ENCODE measurements around the gene DIS3L2. TPM values are rescaled to one million over a fixed set of nuclear protein-coding genes. Genes with fewer than 3 reads are reported as not detected.
"Not testable (repeated sequence)": the region's sequence is repeated elsewhere in the genome, so short reads cannot be mapped to it uniquely, and the experiment has no call there.

The DIS3L2 gene
- total RNA-seq, 1 experiment from 2014 or later, result 19.9 TPM

GRCh38 chr2:232008907-232009638, 47.6 kb downstream of the DIS3L2 start:
- peak; percentile 25 for DNase-seq (ENCODE audit: low read depth)

DNA sequence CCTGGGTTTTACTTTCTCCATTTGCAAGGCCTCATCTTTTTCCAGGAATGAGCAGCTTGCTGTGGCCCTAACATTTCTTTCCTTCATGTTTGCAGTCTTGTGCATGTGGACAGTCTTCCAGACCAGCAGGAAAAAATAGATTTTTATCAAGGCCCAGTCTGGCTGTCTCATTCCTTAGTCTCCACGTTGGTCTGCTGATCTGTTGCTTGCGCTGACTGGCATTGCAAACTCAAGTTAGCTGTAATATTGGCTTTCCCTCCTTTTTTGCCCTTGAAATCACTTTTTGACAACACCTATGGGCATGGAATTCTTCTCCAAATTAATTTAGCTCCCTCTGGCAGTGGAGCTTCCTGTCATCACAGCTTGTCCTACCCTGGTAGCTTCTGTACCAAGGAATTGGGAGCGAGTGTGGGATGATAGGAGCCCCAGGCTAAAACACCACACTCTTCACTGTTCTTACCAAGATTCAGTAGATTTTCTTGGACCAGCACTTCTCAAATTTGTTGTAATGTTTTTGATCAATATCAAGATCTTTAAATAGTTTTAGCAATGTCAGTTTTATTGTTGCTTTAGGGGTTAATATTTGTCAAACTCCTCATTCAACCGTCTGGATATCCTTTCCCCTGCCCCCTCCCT, 48.2 kb downstream of the DIS3L2 start:
- DNase-seq (ENCODE audit: low read depth), result no peak

DNA sequence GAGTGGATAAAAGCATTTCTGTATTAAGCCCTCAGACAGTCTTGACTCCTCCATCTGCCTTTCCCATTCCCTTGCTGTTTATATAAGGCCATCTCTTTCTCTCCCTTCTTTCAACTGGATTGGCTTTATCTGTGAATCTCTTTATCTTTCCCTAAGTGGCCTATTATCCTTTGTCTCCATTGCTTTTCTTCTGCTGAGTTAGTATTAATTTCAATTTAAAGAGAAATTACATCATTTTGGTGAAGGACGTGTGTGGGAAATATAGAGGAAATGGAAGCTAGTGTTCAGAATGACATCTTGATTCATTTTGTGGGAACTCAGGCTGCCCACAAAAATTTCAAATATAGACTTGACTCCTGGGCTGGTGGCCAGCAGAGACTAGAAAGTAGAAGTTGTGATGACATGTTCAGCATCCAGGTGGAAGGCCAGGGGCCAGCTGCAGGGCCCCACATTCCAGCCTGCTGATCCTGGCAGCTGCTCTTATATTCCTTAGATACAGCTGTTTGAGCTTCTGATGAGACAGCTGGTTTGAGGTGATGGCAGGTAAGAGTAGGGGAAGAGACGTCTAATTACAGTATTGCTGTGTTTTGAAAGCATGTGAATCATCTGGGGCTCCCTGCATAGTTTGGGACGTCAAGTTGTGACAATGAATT, 52.3 kb downstream of the DIS3L2 start:
- DNase-seq (ENCODE audit: low read depth), result peak; percentile 94

GRCh38 chr2:232014681-232015080, 53.2 kb downstream of the DIS3L2 start:
- DNase-seq (ENCODE audit: low read depth), result no peak

GRCh38 chr2:232018181-232018580, 56.7 kb downstream of the DIS3L2 start:
- DNase-seq (ENCODE audit: low read depth), result no peak

DNA sequence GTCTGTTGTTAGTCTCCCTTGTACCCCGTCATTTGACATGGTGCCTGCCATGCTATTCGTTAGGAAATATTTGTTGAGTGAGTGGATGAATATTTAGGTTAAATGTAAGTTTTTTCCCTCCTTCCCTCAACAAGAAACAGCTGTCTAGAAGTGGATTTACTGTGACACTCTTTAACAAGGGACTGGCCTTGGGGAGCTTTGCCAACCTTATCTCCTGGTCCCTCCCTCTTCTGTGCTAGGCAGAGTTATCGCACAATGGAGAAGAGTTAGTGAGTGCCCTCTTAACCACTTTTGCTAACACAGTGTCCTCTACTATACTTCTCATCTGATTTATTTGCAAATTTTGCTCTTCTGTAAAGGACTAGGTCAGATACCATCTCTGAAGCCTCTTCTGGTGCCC, 61.2 kb downstream of the DIS3L2 start:
- no peak for DNase-seq (ENCODE audit: low read depth)

DNA sequence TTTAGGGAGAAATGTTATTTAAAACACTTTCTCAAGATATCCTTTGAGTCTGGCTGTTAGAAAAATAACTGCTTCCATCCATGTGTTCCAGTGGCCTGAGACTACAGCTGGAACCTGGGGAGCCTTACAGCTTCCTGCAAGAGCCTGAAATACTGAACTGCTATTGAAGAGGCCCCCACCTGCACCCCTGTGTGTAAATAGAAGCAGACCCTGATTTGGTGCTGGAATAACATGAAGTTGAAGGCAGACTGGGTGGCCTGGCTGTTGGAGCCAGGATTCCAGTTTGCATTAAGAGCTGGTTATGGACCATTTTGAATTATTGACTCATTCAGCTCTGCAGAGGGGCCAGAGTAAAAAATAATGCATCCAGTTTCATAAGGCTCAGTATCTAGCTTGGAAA, 61.9 kb downstream of the DIS3L2 start:
- DNase-seq (ENCODE audit: low read depth), result no peak

GRCh38 chr2:232024457-232024856, 62.9 kb downstream of the DIS3L2 start:
- no peak for DNase-seq (ENCODE audit: low read depth)

DNA sequence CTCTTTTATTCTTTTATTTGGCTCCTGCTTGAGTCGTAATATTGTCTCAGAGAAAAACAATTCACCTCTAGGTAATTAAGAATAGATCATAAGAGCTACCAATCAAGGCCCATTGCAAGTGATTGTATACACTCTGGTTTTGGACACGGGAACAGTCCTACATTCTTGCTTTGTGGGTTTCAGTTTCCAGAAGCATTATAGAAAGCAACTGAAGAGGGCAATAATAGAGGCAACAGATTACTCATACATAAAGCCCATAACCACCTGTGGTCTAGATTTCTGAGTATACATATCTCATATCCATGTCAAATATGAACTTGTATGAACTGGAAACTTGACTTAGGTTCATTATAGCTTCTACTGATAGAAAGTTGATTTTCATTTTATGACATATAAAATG, 65.4 kb downstream of the DIS3L2 start:
- DNase-seq (ENCODE audit: low read depth), result no peak

- DNase-seq (ENCODE audit: low read depth), result no peak
Measured at GRCh38 chr2:232027530-232027929, 66.0 kb downstream of the DIS3L2 start.

- DNase-seq (ENCODE audit: low read depth), result no peak
Measured at GRCh38 chr2:232028071-232028470, 66.6 kb downstream of the DIS3L2 start.

DNA sequence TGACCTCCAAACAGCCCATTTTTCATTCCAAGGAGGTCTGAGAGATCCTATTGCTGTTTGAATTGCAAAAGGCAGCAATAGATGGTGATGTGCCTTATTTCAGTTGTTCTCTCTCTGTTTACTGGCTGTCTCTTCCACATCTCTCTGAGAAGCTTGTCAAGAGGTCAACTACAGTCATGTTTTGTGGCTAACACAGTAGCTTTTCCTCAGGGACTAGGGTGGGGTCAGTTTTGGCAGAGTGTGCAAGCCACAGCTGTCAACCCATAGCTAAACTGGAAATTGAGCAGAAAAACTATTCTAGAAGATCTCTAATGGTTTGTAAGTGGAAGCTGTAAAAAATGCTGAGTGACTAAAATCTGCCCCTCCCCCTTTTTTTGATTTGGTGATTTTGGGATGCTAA, 67.1 kb downstream of the DIS3L2 start:
- peak; percentile 89 for DNase-seq (ENCODE audit: low read depth)

DNA sequence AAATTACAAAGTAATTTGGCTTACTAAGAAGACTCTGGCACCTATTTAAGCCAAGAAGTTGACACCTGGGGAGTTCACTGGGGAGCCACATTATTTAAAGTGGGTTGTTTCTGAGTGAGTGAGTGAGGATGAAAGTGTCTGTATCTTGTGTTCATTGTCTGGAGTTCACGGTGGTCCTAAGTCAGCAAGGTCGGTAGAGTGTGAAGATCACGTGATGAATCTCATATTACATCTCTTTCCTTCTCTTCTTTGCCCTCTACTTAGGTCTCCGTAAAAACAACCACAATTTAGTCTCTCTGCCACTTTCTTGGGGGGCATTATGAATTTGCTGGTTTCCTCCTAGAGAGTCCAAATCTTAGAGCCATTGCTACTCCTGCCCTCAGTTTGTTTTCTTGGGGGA, 67.8 kb downstream of the DIS3L2 start:
- no peak for DNase-seq (ENCODE audit: low read depth)

GRCh38 chr2:232030229-232030628, 68.7 kb downstream of the DIS3L2 start:
- DNase-seq (ENCODE audit: low read depth), result no peak

DNA sequence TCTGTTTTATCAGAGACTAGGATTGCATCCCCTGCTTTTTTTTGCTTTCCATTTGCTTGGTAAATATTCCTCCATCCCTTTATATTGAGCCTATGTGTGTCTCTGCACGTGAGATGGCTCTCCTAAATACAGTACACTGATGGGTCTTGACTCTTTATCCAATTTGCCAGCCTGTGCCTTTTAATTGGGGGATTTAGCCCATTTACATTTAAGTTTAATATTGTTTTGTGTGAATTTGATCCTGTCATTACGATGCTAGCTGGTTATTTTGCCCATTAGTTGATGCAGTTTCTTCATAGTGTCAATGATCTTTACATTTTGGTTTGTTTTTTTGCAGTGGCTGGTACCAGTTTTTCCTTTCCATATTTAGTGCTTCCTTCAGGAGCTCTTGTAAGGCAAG, 73.8 kb downstream of the DIS3L2 start:
- not testable (repeated sequence) for DNase-seq (ENCODE audit: low read depth)

DNA sequence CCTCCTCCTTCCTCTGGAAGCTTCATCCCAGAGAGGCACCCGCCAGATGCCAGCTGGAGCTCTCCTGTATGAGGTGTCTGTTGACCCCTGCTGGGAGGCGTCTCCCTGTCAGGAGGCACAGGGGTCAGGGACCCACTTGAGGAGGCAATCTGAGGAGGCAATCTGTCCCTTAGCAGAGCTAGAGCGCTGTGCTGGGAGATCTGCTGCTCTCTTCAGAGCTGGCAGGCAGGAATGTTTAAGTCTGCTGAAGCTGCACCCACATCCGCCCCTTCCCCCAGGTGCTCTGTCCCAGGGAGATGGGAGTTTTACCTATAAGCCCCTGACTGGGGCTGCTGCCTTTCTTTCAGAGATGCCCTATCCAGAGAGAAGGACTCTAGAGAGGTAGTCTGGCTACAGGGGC, 75.4 kb downstream of the DIS3L2 start:
- not testable (repeated sequence) for DNase-seq (ENCODE audit: low read depth)

GRCh38 chr2:232038251-232038880, 76.9 kb downstream of the DIS3L2 start:
- DNase-seq (ENCODE audit: low read depth), result no peak

DNA sequence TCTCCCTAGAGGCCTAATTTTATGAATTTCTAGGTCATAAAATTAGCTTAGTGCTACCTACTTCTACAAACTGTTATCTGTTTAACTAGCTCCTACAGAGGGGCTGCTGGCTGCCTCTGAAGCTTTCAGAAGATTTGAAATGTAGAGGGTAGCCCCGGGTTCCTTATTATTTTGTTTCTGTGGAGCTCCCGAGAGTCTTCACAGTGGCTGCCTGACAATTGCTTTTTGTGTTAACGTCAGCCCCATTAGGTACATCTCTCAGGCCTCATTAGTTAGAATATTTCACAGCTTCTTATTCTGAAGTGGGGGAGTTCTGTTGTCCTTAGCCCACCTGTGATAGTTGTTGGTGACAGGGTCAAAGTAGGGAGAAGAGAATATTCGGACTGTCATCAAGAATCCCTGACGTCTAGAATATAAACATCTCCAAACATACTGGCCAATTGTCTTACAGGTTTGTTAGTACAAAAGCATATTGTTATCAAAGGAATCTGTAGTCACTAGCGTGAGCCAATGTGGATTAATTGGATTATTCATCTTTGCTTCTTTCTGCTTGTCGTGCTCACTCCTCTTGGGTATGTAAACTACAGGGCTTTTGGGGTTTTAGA, 77.5 kb downstream of the DIS3L2 start:
- no peak for DNase-seq (ENCODE audit: low read depth)

DNA sequence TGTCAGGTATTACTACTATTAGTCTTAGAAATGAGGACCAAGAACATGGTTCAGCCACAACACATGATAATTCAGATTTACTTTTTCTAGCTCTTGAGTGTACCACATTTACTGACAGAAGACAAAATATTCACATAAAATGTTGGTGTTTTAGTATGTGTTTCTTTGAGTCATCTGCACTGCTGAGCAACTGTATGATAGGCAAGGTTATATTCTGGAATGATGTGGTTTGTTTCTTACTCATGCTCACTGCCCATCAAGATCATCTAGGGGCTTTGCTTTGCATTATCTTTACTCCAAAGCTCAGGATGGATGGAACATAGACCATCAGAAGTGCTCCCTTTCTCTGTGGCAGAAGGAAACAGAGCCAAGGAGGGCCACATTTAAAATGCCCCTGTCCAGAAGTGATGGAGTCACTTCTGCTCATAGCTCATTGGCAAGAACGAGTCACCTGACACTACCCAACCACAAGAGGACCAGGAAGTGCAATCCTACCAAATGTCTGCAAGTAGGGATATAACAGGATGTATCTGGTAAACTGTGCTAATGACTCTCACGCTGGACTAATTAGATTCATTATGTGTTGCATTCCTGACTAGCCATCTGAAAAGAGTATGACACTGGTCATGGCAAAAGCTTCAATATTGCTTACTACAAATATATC, 81.5 kb downstream of the DIS3L2 start:
- DNase-seq (ENCODE audit: low read depth), result peak; percentile 34

GRCh38 chr2:232043966-232044365, 82.5 kb downstream of the DIS3L2 start:
- DNase-seq (ENCODE audit: low read depth), result no peak

GRCh38 chr2:232049350-232049749, 87.8 kb downstream of the DIS3L2 start:
- no peak for DNase-seq (ENCODE audit: low read depth)

Data from LHCN-M2 (cell line).